HT-29 (cell line): ENCODE measurements around the gene GSTM2. TPM values are rescaled to one million over a fixed set of nuclear protein-coding genes. Genes with fewer than 3 reads are reported as not detected.

ENCODE experiments used
- DNase-seq: peaks from one replicate; pipeline ENCODE4 v3.0.0-alpha.2; 2015; ENCODE audit warnings: low spot score
- total RNA-seq: library from RNA; depleted of rRNA; stranded (reverse); fragments of >200 nt; shearing (Covaris generic); gene quantifications from 2 replicates; pipeline ENCODE4 v1.2.3, GENCODE V29; 2014; rRNA removed

GSTM2 gene
- total RNA-seq, 1 experiment from 2014 or later, result not detected

GRCh38 chr1:109713636-109714035 is 45.8 kb downstream of the GSTM2 start:
- DNase-seq, result no peak

- no peak for DNase-seq
Measured at GRCh38 chr1:109714661-109715372, 47.0 kb downstream of the GSTM2 start.

- DNase-seq, result no peak
Measured at GRCh38 chr1:109716121-109716520, 48.3 kb downstream of the GSTM2 start.

GRCh38 chr1:109716570-109717090 is 48.8 kb downstream of the GSTM2 start:
- no peak for DNase-seq

GRCh38 chr1:109717729-109718128 is 49.9 kb downstream of the GSTM2 start:
- no peak for DNase-seq

GRCh38 chr1:109718495-109718894 is 50.6 kb downstream of the GSTM2 start:
- peak; percentile 80 for DNase-seq

GRCh38 chr1:109719337-109719837 is 51.5 kb downstream of the GSTM2 start:
- peak; percentile 2 for DNase-seq

- peak; percentile 1 for DNase-seq
Measured at GRCh38 chr1:109721042-109721441, 53.2 kb downstream of the GSTM2 start.

GRCh38 chr1:109721971-109722370 is 54.1 kb downstream of the GSTM2 start:
- DNase-seq, result no peak

- no peak for DNase-seq
Measured at GRCh38 chr1:109722908-109723691, 55.2 kb downstream of the GSTM2 start.

Other genes starting within 250 kb of the GSTM2 start
- 61.2 and 80.9 TPM in 2 replicates for gene PSMA5, start 241.6 kb upstream of the GSTM2 start, total RNA-seq
- gene SYPL2, start 201.5 kb upstream of the GSTM2 start, total RNA-seq, result not detected in 2 replicates
- 10.8 and 14.1 TPM in 2 replicates for gene ATXN7L2, start 184.2 kb upstream of the GSTM2 start, total RNA-seq
- gene CYB561D1, start 174.0 kb upstream of the GSTM2 start, total RNA-seq, result 5.9 TPM in 2 replicates
- 1.1 and 1.2 TPM in 2 replicates for gene AMIGO1, start 158.3 kb upstream of the GSTM2 start, total RNA-seq
- 0.18 TPM in 1 of 2 replicates, not detected in the other for gene GPR61, start 128.2 kb upstream of the GSTM2 start, total RNA-seq
- 3.8 and 3.9 TPM in 2 replicates for gene GNAI3, start 119.4 kb upstream of the GSTM2 start, total RNA-seq
- not detected in 2 replicates for gene GNAT2, start 48.4 kb upstream of the GSTM2 start, total RNA-seq
- 93.4 and 94.2 TPM in 2 replicates for gene AMPD2, start 48.2 kb upstream of the GSTM2 start, total RNA-seq
- gene GSTM4, start 12.0 kb upstream of the GSTM2 start, total RNA-seq, result 2.5 and 4.5 TPM in 2 replicates
- not detected in 2 replicates for gene GSTM1, start 19.8 kb downstream of the GSTM2 start, total RNA-seq
- not detected in 2 replicates for gene GSTM5, start 44.2 kb downstream of the GSTM2 start, total RNA-seq
- gene GSTM3, start 73.0 kb downstream of the GSTM2 start, total RNA-seq, result not detected in 2 replicates
- 107 and 120 TPM in 2 replicates for gene EPS8L3, start 95.9 kb downstream of the GSTM2 start, total RNA-seq
- gene CSF1, start 242.8 kb downstream of the GSTM2 start, total RNA-seq, result 0.68 and 5.4 TPM in 2 replicates